Activated CD4-positive, alpha-beta T cell treated with anti-CD3 and anti-CD28 coated beads for 36 hours (primary cell): ENCODE data around the gene OR2V1. TPM values are rescaled to one million over a fixed set of nuclear protein-coding genes. Genes with fewer than 3 reads are reported as not detected.
"Not testable (repeated sequence)": the region's sequence is repeated elsewhere in the genome, so short reads cannot be mapped to it uniquely, and the experiment has no call there.

Experiments used
- ATAC-seq: fragments of 200-7000 bp; cut with Tn5 transposase; one replicate; pipeline ENCODE4 v1.10.0; 2021; ENCODE audit warnings: mild to moderate bottlenecking, moderate library complexity
- CTCF ChIA-PET: fragments of 350-600 bp; sonication (Branson Sonifier 250); formaldehyde crosslinking; loops from one replicate; lab custom pipeline; 2021; ENCODE audit warnings: antibody characterized with exemption; lab: Charles Lee
- POLR2A ChIA-PET: fragments of 350-600 bp; sonication (Branson Sonifier 250); formaldehyde crosslinking; loops from one replicate; lab custom pipeline; 2021; ENCODE audit warnings: antibody characterized with exemption, inconsistent platforms; lab: Charles Lee
- DNase-seq: peaks from one replicate; pipeline ENCODE4 v3.0.0-alpha.2; 2020
- H3K27ac Mint-ChIP-seq: one replicate; pipeline ENCODE4 v1.8.0; 2021; ENCODE audit warnings: mixed read lengths
- H3K27me3 Mint-ChIP-seq: one replicate; pipeline ENCODE4 v1.8.0; 2021; ENCODE audit warnings: mixed read lengths
- H3K36me3 Mint-ChIP-seq: one replicate; pipeline ENCODE4 v1.8.0; 2021; ENCODE audit warnings: low read depth, mixed read lengths
- H3K4me1 Mint-ChIP-seq: one replicate; pipeline ENCODE4 v1.8.0; 2021; ENCODE audit warnings: mixed read lengths
- H3K4me3 Mint-ChIP-seq: one replicate; pipeline ENCODE4 v1.8.0; 2021; ENCODE audit warnings: mild to moderate bottlenecking, moderate library complexity, mixed read lengths
- H3K9me3 Mint-ChIP-seq: one replicate; pipeline ENCODE4 v1.8.0; 2021; ENCODE audit warnings: low read depth, mixed read lengths
- intact Hi-C, 2 experiments: fragments of 100-400 bp; cut with DNase I in 1 of 2; cut with micrococcal nuclease in 1 of 2; formaldehyde crosslinking; loops; one replicate each; pipeline versions ENCODE4 v1.14.2 to v1.15.1; 2022 to 2024; cut with DNase I, micrococcal nuclease
- total RNA-seq, 2 experiments: library from RNA; stranded (reverse); gene quantifications; one replicate each; pipeline ENCODE4 v1.2.3, GENCODE V29; 2021

Gene OR2V1
- total RNA-seq, 2 experiments from 2014 or later: not detected

- Mint-ChIP-seq H3K27me3 (peaks cover 52% of the 10 kb centered on the region), H3K27ac (no peak overlapping the region), H3K36me3 (no peaks in the 10 kb centered on the region), H3K4me1 (no peaks in the 10 kb centered on the region), H3K9me3 (no peaks in the 10 kb centered on the region), H3K4me3 (no peak overlapping the region)
- ChIA-PET POLR2A (no interaction called here), CTCF (no interaction called here)
- no peak for DNase-seq
- intact Hi-C loops: no loop called here
- ATAC-seq: no peak
Measured at GRCh38 chr5:181126841-181127240, 4.1 kb downstream of the OR2V1 start.

- peaks cover 56% of the 10 kb centered on the region for H3K27me3 Mint-ChIP-seq
- no peaks in the 10 kb centered on the region for H3K9me3 Mint-ChIP-seq
- no peak overlapping the region for H3K4me3 Mint-ChIP-seq
- DNase-seq (no peak), ATAC-seq (no peak)
- H3K27ac Mint-ChIP-seq: no peak overlapping the region
- no peaks in the 10 kb centered on the region for H3K36me3 Mint-ChIP-seq
- intact Hi-C loops: no loop called here
- no peaks in the 10 kb centered on the region for H3K4me1 Mint-ChIP-seq
- CTCF ChIA-PET: no interaction called here
- POLR2A ChIA-PET: no interaction called here
Measured at GRCh38 chr5:181124526-181124925, 6.4 kb downstream of the OR2V1 start.

- Mint-ChIP-seq H3K4me1 (no peaks in the 10 kb centered on the region), H3K36me3 (no peaks in the 10 kb centered on the region), H3K27me3 (peaks cover 58% of the 10 kb centered on the region), H3K4me3 (no peak overlapping the region), H3K9me3 (no peaks in the 10 kb centered on the region), H3K27ac (no peak overlapping the region)
- no peak for ATAC-seq
- intact Hi-C loops: no loop called here
- DNase-seq: no peak
- ChIA-PET CTCF (interaction anchor here (0.5 kb wide), 1 partner anchor 78 kb away, joined by 3 read pairs; no protein-coding TSS in a partner anchor), POLR2A (no interaction called here)
Measured at GRCh38 chr5:181121675-181122561, 9.1 kb downstream of the OR2V1 start.

- Mint-ChIP-seq H3K27me3 (peaks cover 62% of the 10 kb centered on the region), H3K36me3 (no peaks in the 10 kb centered on the region), H3K4me3 (no peak overlapping the region), H3K9me3 (no peaks in the 10 kb centered on the region), H3K4me1 (no peaks in the 10 kb centered on the region), H3K27ac (no peak overlapping the region)
- ChIA-PET CTCF (no interaction called here), POLR2A (no interaction called here)
- DNase-seq (no peak), ATAC-seq (no peak)
- intact Hi-C loops: no loop called here
Measured at GRCh38 chr5:181120761-181121160, 10.2 kb downstream of the OR2V1 start.

- ATAC-seq (no peak), DNase-seq (no peak)
- no peaks in the 10 kb centered on the region for H3K9me3 Mint-ChIP-seq
- POLR2A ChIA-PET: no interaction called here
- no peak overlapping the region for H3K27ac Mint-ChIP-seq
- intact Hi-C loops: no loop called here
- peaks cover under 1% of the 10 kb centered on the region for H3K4me1 Mint-ChIP-seq
- peaks cover 62% of the 10 kb centered on the region for H3K27me3 Mint-ChIP-seq
- CTCF ChIA-PET: no interaction called here
- no peak overlapping the region for H3K4me3 Mint-ChIP-seq
- no peaks in the 10 kb centered on the region for H3K36me3 Mint-ChIP-seq
Measured at GRCh38 chr5:181120306-181120705, 10.7 kb downstream of the OR2V1 start.

GRCh38 chr5:181119105-181119504 is 11.9 kb downstream of the OR2V1 start:
- Mint-ChIP-seq H3K27ac (no peak overlapping the region), H3K4me3 (no peak overlapping the region), H3K36me3 (no peaks in the 10 kb centered on the region), H3K27me3 (peaks cover 72% of the 10 kb centered on the region), H3K4me1 (peaks cover 5% of the 10 kb centered on the region), H3K9me3 (no peaks in the 10 kb centered on the region)
- ChIA-PET POLR2A (no interaction called here), CTCF (no interaction called here)
- DNase-seq (no peak), ATAC-seq (no peak)
- intact Hi-C loops: loop anchor here in 1 of 2 experiments (5.0 kb wide), 1 partner anchor 57 kb away; no protein-coding TSS in a partner anchor

GRCh38 chr5:181118369-181118768 is 12.6 kb downstream of the OR2V1 start:
- Mint-ChIP-seq H3K27ac (no peak overlapping the region), H3K27me3 (peaks cover 73% of the 10 kb centered on the region), H3K4me3 (no peak overlapping the region), H3K36me3 (no peaks in the 10 kb centered on the region), H3K9me3 (no peaks in the 10 kb centered on the region), H3K4me1 (peaks cover 5% of the 10 kb centered on the region)
- DNase-seq (no peak), ATAC-seq (no peak)
- CTCF ChIA-PET: no interaction called here
- intact Hi-C loops: loop anchor here in 1 of 2 experiments (5.0 kb wide), 1 partner anchor 56 kb away; no protein-coding TSS in a partner anchor
- POLR2A ChIA-PET: no interaction called here

- Mint-ChIP-seq H3K36me3 (no peaks in the 10 kb centered on the region), H3K27me3 (peaks cover 67% of the 10 kb centered on the region), H3K4me1 (peaks cover 5% of the 10 kb centered on the region), H3K4me3 (no peak overlapping the region), H3K27ac (no peak overlapping the region), H3K9me3 (no peaks in the 10 kb centered on the region)
- no peak for DNase-seq
- intact Hi-C loops: loop anchor here in 1 of 2 experiments (5.0 kb wide), 1 partner anchor 53 kb away; no protein-coding TSS in a partner anchor
- CTCF ChIA-PET: interaction anchor here (0.6 kb wide), 1 partner anchor 69 kb away, joined by 3 read pairs; no protein-coding TSS in a partner anchor
- POLR2A ChIA-PET: no interaction called here
- ATAC-seq: no peak
Measured at GRCh38 chr5:181114844-181115778, 15.9 kb downstream of the OR2V1 start.

GRCh38 chr5:181114284-181114843 is 16.6 kb downstream of the OR2V1 start:
- CTCF ChIA-PET: no interaction called here
- ATAC-seq (no peak), DNase-seq (no peak)
- Mint-ChIP-seq H3K27me3 (peaks cover 63% of the 10 kb centered on the region), H3K4me1 (peaks cover 5% of the 10 kb centered on the region), H3K4me3 (no peak overlapping the region), H3K27ac (no peak overlapping the region), H3K9me3 (no peaks in the 10 kb centered on the region), H3K36me3 (no peaks in the 10 kb centered on the region)
- POLR2A ChIA-PET: no interaction called here
- intact Hi-C loops: no loop called here

GRCh38 chr5:181113572-181113971 is 17.4 kb downstream of the OR2V1 start:
- H3K36me3 Mint-ChIP-seq, POLR2A ChIA-PET, DNase-seq, H3K4me1 Mint-ChIP-seq, H3K9me3 Mint-ChIP-seq, intact Hi-C loops, H3K4me3 Mint-ChIP-seq, H3K27ac Mint-ChIP-seq, ATAC-seq, CTCF ChIA-PET: not testable (repeated sequence)
- H3K27me3 Mint-ChIP-seq: peaks cover 67% of the 10 kb centered on the region

GRCh38 chr5:181112476-181112875 is 18.5 kb downstream of the OR2V1 start:
- peaks cover 66% of the 10 kb centered on the region for H3K27me3 Mint-ChIP-seq
- no peaks in the 10 kb centered on the region for H3K9me3 Mint-ChIP-seq
- ATAC-seq (no peak), DNase-seq (no peak)
- intact Hi-C loops: no loop called here
- CTCF ChIA-PET: no interaction called here
- no peak overlapping the region for H3K27ac Mint-ChIP-seq
- H3K4me3 Mint-ChIP-seq: no peak overlapping the region
- POLR2A ChIA-PET: no interaction called here
- peaks cover 5% of the 10 kb centered on the region for H3K4me1 Mint-ChIP-seq
- no peaks in the 10 kb centered on the region for H3K36me3 Mint-ChIP-seq
